IPS DF 6.9 (cell line): ENCODE data around the gene NKAPD1.
"Not testable (repeated sequence)": the region's sequence is repeated elsewhere in the genome, so short reads cannot be mapped to it uniquely, and the experiment has no call there.

Source experiments
- DNase-seq: peaks from one replicate; pipeline ENCODE4 v3.0.0-alpha.2; 2013; ENCODE audit warnings: low read depth, low spot score
- H3K27ac ChIP-seq: one replicate; pipeline ENCODE4 v1.5.1; 2013; ENCODE audit warnings: low read length, control low read depth
- H3K27me3 ChIP-seq: 2 replicates; pipeline ENCODE4 v1.6.1; 2013; ENCODE audit warnings: mild to moderate bottlenecking, low read length; ENCODE audit not compliant: control insufficient read depth, insufficient read depth
- H3K36me3 ChIP-seq: 2 replicates; pipeline ENCODE4 v1.6.1; 2013; ENCODE audit warnings: low read length; ENCODE audit not compliant: control insufficient read depth, insufficient read depth
- H3K4me1 ChIP-seq: 2 replicates; pipeline ENCODE4 v1.6.1; 2013; ENCODE audit warnings: low read length; ENCODE audit not compliant: control insufficient read depth, insufficient read depth
- H3K4me3 ChIP-seq: 2 replicates; pipeline ENCODE4 v1.5.1; 2013; ENCODE audit warnings: mild to moderate bottlenecking, low read length
- H3K9me3 ChIP-seq: 2 replicates; pipeline ENCODE4 v1.6.1; 2013; ENCODE audit warnings: low read length, inconsistent platforms; ENCODE audit not compliant: control insufficient read depth, insufficient read depth
- WGBS: extraction: QIAGEN DNeasy Blood & Tissue Kit; methylation state at CpG from one replicate; pipeline ENCODE4 v1.1.7; 2013; ENCODE audit warnings: mixed read lengths, missing lambda C conversion rate; ENCODE audit not compliant: insufficient read length, insufficient coverage; 5-methylcytosine and 5-hydroxymethylcytosine counted together

The NKAPD1 gene, protein sequence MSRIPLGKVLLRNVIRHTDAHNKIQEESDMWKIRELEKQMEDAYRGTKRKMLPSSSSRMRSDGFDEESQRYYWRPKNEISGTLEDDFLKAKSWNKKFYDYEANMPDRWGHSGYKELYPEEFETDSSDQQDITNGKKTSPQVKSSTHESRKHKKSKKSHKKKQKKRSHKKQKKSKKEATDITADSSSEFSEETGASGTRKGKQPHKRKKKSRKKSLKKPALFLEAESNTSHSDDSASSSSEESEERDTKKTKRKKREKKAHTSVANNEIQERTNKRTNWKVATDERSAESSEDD

GRCh38 chr11:112073941-112074811 lies at the start of gene NKAPD1, which contains the start of gene PIH1D2:
NKAPD1 (plus strand) TSS chr11:112074299; CDS start chr11:112075575, 1,276 bp downstream.
PIH1D2 (minus strand) TSS chr11:112074017; CDS start chr11:112073174, 843 bp downstream.
- Histone ChIP-seq H3K27me3 (no peaks in the 10 kb centered on the region), H3K4me1 (no peaks in the 10 kb centered on the region), H3K4me3 (peak within 1 kb of the TSS; percentile 92), H3K27ac (no peak within 1 kb of the TSS), H3K36me3 (no peaks in the 10 kb centered on the region; the same call in 1 of the 2 replicates), H3K9me3 (no peaks in the 10 kb centered on the region)
- DNase-seq = peak; percentile 63
- no CpG with 5 or more reads among the region's 43 CpGs for WGBS

DNA sequence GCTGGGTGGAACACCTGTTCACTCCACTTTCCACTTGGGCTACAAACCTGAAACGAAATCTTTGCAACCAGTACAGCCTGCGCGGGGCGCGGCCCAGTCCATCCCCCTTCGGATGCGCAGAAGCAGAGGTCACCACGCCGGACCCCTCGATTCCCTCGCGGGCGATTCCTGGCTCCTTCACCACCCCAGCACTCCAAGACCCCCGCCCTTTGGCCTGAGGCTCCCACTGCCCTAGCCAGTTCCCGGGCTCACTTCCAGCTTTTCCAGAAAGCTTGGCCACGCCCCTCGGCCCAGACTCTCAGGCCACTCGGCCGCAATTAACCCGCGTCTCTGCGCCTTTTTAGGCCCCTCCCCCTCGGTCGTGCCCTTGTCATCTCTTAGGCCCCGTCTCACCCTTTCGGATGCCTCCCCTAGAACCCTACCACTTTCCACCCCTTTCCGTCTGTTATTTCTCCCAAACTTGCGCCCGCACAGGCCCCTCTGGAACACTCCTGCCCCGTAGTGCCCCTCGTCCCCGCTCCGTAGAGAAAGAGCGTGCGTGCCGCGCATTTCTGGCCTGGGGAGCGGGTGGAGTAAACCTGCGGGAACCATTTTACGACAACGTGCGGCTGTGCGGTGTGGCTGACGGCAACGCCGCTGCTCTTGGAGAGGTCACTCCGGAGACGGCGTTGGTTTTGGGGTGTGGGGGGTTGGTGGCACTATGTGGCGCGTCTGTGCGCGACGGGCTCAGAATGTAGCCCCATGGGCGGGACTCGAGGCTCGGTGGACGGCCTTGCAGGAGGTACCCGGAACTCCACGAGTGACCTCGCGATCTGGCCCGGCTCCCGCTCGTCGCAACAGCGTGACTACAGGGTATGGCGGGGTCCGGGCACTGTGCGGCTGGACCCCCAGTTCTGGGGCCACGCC lies 49.1 kb upstream of the NKAPD1 start, which contains the start of gene DLAT:
Gene DLAT (plus strand): TSS at position 636 of the 906 bp plus-strand sequence. CDS start 65 bp downstream, at position 701.
- Histone ChIP-seq H3K4me1 (no peaks in the 10 kb centered on the region), H3K36me3 (peaks cover 11% of the 10 kb centered on the region; the same call in 1 of the 2 replicates), H3K27ac (no peak within 1 kb of the TSS), H3K4me3 (peak within 1 kb of the TSS; percentile 89), H3K27me3 (no peaks in the 10 kb centered on the region), H3K9me3 (no peaks in the 10 kb centered on the region)
- WGBS = no CpG with 5 or more reads among the region's 71 CpGs
- peak; percentile 94 for DNase-seq

- H3K36me3 ChIP-seq = peaks cover 13% of the 10 kb centered on the region; the same call in 1 of the 2 replicates
- no peak overlapping the region for H3K27ac ChIP-seq
- no peak for DNase-seq
- H3K27me3 ChIP-seq = no peaks in the 10 kb centered on the region
- H3K4me3 ChIP-seq = peak overlapping the region; percentile 89
- no CpG with 5 or more reads among the region's 8 CpGs for WGBS
- no peaks in the 10 kb centered on the region for H3K9me3 ChIP-seq
- H3K4me1 ChIP-seq = no peaks in the 10 kb centered on the region
These were observed 48.4 kb upstream of the NKAPD1 start for GRCh38 chr11:112025707-112026106.

- no CpG with 5 or more reads among the region's 49 CpGs for WGBS
- H3K36me3 ChIP-seq = peaks cover 13% of the 10 kb centered on the region; the same call in 1 of the 2 replicates
- H3K27me3 ChIP-seq, H3K4me3 ChIP-seq, H3K4me1 ChIP-seq, DNase-seq, H3K27ac ChIP-seq, H3K9me3 ChIP-seq: not testable (repeated sequence)
These were observed 47.2 kb upstream of the NKAPD1 start for GRCh38 chr11:112026784-112027410.

- H3K36me3 ChIP-seq = peaks cover 17% of the 10 kb centered on the region; the same call in 1 of the 2 replicates
- no peak overlapping the region for H3K27ac ChIP-seq
- H3K4me1 ChIP-seq = no peaks in the 10 kb centered on the region
- DNase-seq = no peak
- WGBS = no CpG with 5 or more reads among the region's 2 CpGs
- H3K27me3 ChIP-seq = no peaks in the 10 kb centered on the region
- H3K9me3 ChIP-seq = no peaks in the 10 kb centered on the region
- H3K4me3 ChIP-seq = no peak overlapping the region
These were observed 44.6 kb upstream of the NKAPD1 start for GRCh38 chr11:112029460-112029859.

DNA sequence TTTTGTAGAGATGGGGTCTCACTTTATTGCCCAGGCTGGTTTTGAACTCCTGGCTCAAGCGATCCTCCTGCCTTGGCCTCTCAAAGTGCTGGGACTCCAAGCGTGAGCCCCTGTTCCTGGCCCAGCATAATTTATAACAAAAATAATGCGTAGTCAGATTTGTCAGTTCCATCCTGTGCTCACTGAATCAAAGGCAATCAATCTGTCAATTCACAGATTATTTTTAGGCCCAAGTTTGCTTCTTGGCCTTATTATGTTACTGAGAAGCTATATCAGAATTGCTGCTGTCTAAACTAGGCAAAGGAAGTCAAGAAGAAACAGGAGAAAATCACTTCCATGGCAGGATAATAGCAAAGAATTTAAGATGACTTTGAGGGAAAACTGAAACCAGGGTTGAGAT lies 40.2 kb upstream of the NKAPD1 start:
- Histone ChIP-seq H3K9me3 (no peaks in the 10 kb centered on the region), H3K27ac (no peak overlapping the region), H3K4me1 (no peaks in the 10 kb centered on the region), H3K27me3 (no peaks in the 10 kb centered on the region), H3K36me3 (peaks cover 21% of the 10 kb centered on the region; the same call in 1 of the 2 replicates), H3K4me3 (no peak overlapping the region)
- no CpG with 5 or more reads among the region's 3 CpGs for WGBS
- DNase-seq = no peak

DNA sequence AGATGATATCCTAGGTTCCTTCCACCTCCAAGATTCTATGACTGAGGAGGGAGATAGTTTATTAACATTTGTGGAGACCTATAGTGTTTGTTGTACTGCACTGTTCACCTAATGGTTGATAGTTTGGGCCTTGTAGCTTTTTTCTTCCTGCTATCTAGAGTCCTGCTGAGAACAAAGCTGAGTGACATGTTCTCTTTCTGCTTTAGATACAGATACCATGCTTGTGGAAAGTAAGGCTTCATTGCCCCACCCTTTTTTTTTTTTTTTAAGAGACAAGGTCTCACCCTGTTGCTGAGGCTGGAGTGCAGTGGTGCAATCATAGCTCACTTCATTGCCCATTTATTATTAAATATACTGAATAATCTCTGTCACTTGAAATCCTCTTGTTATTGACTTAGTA lies 36.6 kb upstream of the NKAPD1 start:
- Histone ChIP-seq H3K27me3 (no peaks in the 10 kb centered on the region), H3K36me3 (peaks cover 8% of the 10 kb centered on the region; the same call in 1 of the 2 replicates), H3K4me1 (no peaks in the 10 kb centered on the region), H3K4me3 (no peak overlapping the region), H3K9me3 (no peaks in the 10 kb centered on the region), H3K27ac (no peak overlapping the region)
- DNase-seq = no peak

DNA sequence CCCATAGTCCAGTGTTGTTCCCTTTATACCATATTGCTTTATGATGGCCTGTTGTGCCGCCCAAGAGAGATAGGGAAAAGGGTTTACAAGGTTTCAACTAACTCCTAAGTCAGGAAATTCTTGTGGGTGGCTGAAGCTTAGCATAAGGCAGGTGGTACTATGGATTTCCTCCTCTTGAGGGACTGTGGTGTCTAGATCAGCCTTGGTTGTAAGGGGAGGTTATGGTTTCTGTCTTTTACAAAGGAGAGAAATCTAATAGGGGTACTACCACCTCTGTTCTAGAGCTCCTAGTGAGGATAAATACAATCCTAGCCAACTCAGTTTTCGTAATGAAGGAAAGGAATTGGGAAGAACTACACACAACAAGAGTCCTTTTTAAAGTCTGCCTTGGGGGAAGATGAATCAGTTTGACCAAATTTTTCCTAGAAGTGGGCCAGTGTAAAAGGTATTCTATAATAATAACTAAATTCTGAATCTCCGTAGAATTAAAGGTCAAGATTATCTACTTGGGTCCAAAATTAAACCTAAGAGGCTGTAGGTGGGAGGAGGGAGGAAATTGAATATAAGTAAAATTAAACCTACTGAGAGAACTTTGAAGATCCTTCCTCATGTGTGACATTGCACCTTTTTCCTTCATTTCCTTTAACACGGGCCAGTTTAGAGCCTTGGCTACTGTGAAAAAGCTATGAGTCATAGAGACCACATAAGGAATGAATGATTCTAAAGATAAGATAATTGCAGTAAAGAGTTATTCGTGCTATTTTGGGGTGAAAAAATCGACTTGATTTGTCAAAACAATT lies 31.7 kb upstream of the NKAPD1 start:
- Histone ChIP-seq H3K4me1 (no peaks in the 10 kb centered on the region), H3K4me3 (no peak overlapping the region), H3K9me3 (no peaks in the 10 kb centered on the region), H3K27me3 (no peaks in the 10 kb centered on the region), H3K27ac (no peak overlapping the region), H3K36me3 (peaks cover 7% of the 10 kb centered on the region; the same call in 1 of the 2 replicates)
- no peak for DNase-seq
- no CpG with 5 or more reads among the region's 6 CpGs for WGBS

DNA sequence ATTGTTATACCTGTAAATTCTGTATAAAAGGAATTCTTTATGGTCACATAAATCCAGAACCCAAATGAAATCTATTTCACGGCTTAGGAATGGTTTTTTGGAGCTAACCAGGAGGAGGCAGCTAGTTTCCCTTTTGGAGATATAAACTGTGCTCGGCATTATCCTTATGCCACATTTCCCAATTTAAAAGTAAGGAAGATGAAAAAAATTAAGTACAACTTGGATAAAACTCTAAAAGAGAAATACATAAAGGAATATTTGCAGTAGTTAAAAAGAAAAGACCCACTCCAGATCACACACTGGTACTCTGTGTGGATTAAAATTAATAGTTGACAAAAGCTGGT lies 31.2 kb upstream of the NKAPD1 start:
- Histone ChIP-seq H3K4me1 (no peaks in the 10 kb centered on the region), H3K4me3 (no peak overlapping the region), H3K9me3 (no peaks in the 10 kb centered on the region), H3K27me3 (no peaks in the 10 kb centered on the region), H3K27ac (no peak overlapping the region), H3K36me3 (peaks cover 5% of the 10 kb centered on the region; the same call in 1 of the 2 replicates)
- no peak for DNase-seq
- no CpG with 5 or more reads among the region's 2 CpGs for WGBS
